ENCODE data around the gene SLC22A25.

SLC22A25 gene

GRCh38 chr11:63243533-63243932 is at the start of gene SLC22A25:
Gene SLC22A25 (minus strand): TSS chr11:63243599. CDS start chr11:63229652, 13,947 bp downstream.
- peaks cover 44% of the 10 kb centered on the region for H3K27me3 ChIP-seq (ENCODE audit: insufficient read depth, low read depth, severe bottlenecking)
- no peak for DNase-seq

GRCh38 chr11:63290285-63290684 is 46.9 kb upstream of the SLC22A25 start:
- no peaks in the 10 kb centered on the region for H3K36me3 ChIP-seq
- no peak overlapping the region for H3K27ac ChIP-seq
- no peak for DNase-seq
- H3K27me3 ChIP-seq (ENCODE audit: insufficient read depth, low read depth, severe bottlenecking) = peaks cover 8% of the 10 kb centered on the region
- TF ChIP-seq, protein P1, sequence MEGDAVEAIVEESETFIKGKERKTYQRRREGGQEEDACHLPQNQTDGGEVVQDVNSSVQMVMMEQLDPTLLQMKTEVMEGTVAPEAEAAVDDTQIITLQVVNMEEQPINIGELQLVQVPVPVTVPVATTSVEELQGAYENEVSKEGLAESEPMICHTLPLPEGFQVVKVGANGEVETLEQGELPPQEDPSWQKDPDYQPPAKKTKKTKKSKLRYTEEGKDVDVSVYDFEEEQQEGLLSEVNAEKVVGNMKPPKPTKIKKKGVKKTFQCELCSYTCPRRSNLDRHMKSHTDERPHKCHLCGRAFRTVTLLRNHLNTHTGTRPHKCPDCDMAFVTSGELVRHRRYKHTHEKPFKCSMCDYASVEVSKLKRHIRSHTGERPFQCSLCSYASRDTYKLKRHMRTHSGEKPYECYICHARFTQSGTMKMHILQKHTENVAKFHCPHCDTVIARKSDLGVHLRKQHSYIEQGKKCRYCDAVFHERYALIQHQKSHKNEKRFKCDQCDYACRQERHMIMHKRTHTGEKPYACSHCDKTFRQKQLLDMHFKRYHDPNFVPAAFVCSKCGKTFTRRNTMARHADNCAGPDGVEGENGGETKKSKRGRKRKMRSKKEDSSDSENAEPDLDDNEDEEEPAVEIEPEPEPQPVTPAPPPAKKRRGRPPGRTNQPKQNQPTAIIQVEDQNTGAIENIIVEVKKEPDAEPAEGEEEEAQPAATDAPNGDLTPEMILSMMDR (IDR thresholded peaks at IDR 0.05; ENCODE audit: low read depth, low read length) = no peak
- no peak overlapping the region for H3K4me3 ChIP-seq (ENCODE audit: low read depth, low read length)
- no peaks in the 10 kb centered on the region for H3K9me3 ChIP-seq (ENCODE audit: severe bottlenecking)

More at GRCh38 chr11:63243533-63243932, at the start of gene SLC22A25:
- TF ChIP-seq, protein P1 (IDR thresholded peaks at IDR 0.05; ENCODE audit: low read depth, low read length) = no peak
- H3K9me3 ChIP-seq (ENCODE audit: severe bottlenecking) = no peaks in the 10 kb centered on the region
- H3K27ac ChIP-seq = no peak within 1 kb of the TSS
- H3K4me3 ChIP-seq (ENCODE audit: low read depth, low read length) = no peak within 1 kb of the TSS
- H3K36me3 ChIP-seq = no peaks in the 10 kb centered on the region

GRCh38 chr11:63289658-63290057 is 46.3 kb upstream of the SLC22A25 start:
- Histone ChIP-seq H3K27me3 (ENCODE audit: insufficient read depth, low read depth, severe bottlenecking) (peaks cover 8% of the 10 kb centered on the region), H3K4me3 (ENCODE audit: low read depth, low read length) (no peak overlapping the region), H3K27ac (no peak overlapping the region), H3K9me3 (ENCODE audit: severe bottlenecking) (no peaks in the 10 kb centered on the region), H3K36me3 (no peaks in the 10 kb centered on the region)
- no peak for DNase-seq
- TF ChIP-seq, protein P1 (IDR thresholded peaks at IDR 0.05; ENCODE audit: low read depth, low read length) = no peak

- H3K36me3 ChIP-seq = no peaks in the 10 kb centered on the region
- no peaks in the 10 kb centered on the region for H3K9me3 ChIP-seq (ENCODE audit: severe bottlenecking)
- no peak overlapping the region for H3K27ac ChIP-seq
- TF ChIP-seq, protein P1 (IDR thresholded peaks at IDR 0.05; ENCODE audit: low read depth, low read length) = no peak
- DNase-seq = no peak
- peaks cover 41% of the 10 kb centered on the region for H3K27me3 ChIP-seq (ENCODE audit: insufficient read depth, low read depth, severe bottlenecking)
- no peak overlapping the region for H3K4me3 ChIP-seq (ENCODE audit: low read depth, low read length)
Measured at GRCh38 chr11:63282579-63282978, 39.2 kb upstream of the SLC22A25 start.

- DNase-seq = no peak
- Histone ChIP-seq H3K27me3 (ENCODE audit: insufficient read depth, low read depth, severe bottlenecking) (peaks cover 55% of the 10 kb centered on the region), H3K27ac (no peak overlapping the region), H3K9me3 (ENCODE audit: severe bottlenecking) (no peaks in the 10 kb centered on the region), H3K4me3 (ENCODE audit: low read depth, low read length) (no peak overlapping the region), H3K36me3 (no peaks in the 10 kb centered on the region)
- TF ChIP-seq, protein P1 (IDR thresholded peaks at IDR 0.05; ENCODE audit: low read depth, low read length) = no peak
Measured at GRCh38 chr11:63280920-63281319, 37.5 kb upstream of the SLC22A25 start.

- Histone ChIP-seq H3K9me3 (ENCODE audit: severe bottlenecking) (no peaks in the 10 kb centered on the region), H3K27me3 (ENCODE audit: insufficient read depth, low read depth, severe bottlenecking) (peaks cover 77% of the 10 kb centered on the region), H3K4me3 (ENCODE audit: low read depth, low read length) (no peak overlapping the region), H3K36me3 (no peaks in the 10 kb centered on the region), H3K27ac (no peak overlapping the region)
- no peak for DNase-seq
- TF ChIP-seq, protein P1 (IDR thresholded peaks at IDR 0.05; ENCODE audit: low read depth, low read length) = no peak
Measured at GRCh38 chr11:63277345-63277943, 34.0 kb upstream of the SLC22A25 start.
